Thyroid gland (tissue), 4 donors: Measurements from ENCODE around the gene SUGT1.
"Not testable (repeated sequence)": the region's sequence is repeated elsewhere in the genome, so short reads cannot be mapped to it uniquely, and the experiment has no call there.

ENCODE experiments used
- CTCF ChIP-seq, 6 experiments: fragments of 200-600 bp in 3 of 6; fragments of 450-650 bp in 3 of 6; sonication (generic) in 3 of 6; IDR thresholded peaks; one replicate each; pipeline ENCODE4 v1.5.1; 2016 to 2019; ENCODE audit warnings: antibody characterized with exemption in 6 of 6, mild to moderate bottlenecking in 2 of 6, inconsistent platforms in 1 of 6, moderate library complexity in 1 of 6
- POLR2A ChIP-seq, 2 donors: fragments of 450-650 bp; IDR thresholded peaks; one replicate each; pipeline ENCODE4 v1.6.1; 2017; ENCODE audit warnings: antibody characterized with exemption in 2 of 2, mild to moderate bottlenecking in 2 of 2, moderate library complexity in 1 of 2

- TF ChIP-seq POLR2A, CTCF (IDR thresholded peaks at IDR 0.05): not testable (repeated sequence)
These were observed 49.3 kb upstream of the SUGT1 start for GRCh38 chr13:52603316-52603715.
